ENCODE data around the gene SH3GLB2. TPM values are rescaled to one million over a fixed set of nuclear protein-coding genes. Genes with fewer than 3 reads are reported as not detected.

Gene SH3GLB2
- total RNA-seq, 4 donors from 2014 or later = 89.5 to 139 (median 93.7) TPM

DNA sequence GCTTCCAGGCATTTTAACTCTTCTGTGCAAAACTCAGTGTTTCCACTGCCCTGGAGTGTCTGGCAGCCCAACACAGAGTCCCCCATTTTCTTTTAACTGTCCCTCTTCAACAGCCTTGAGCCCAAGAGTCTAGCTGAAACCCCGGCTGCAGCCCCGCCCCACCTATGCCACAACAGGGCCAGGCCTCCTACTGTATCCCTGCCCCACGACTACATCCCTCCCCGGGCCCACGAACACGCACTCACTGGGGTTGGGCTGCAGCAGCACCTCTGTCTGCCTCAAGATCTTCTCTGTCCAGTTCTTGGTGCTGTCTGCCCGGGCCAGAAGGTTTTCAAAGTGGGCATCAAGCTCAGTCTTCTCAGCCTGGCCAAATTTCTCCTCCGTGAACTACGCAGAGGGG is 6.1 kb downstream of the SH3GLB2 start:
- Histone ChIP-seq H3K27ac (no peak overlapping the region), H3K9me3 (no peaks in the 10 kb centered on the region), H3K4me3 (replicated peaks in 1 of 3) (no peak overlapping the region), H3K27me3 (no peaks in the 10 kb centered on the region), H3K36me3 (no peaks in the 10 kb centered on the region), H3K4me1 (peaks cover 9 to 18% of the 10 kb centered on the region in 2 donors)
- WGBS, 2 donors = 81 to 85% methylated on average over 9 of the region's 9 CpGs
- DNase-seq = no peak
- intact Hi-C loops (cut with DNase I) = no loop called here
- TF ChIP-seq, protein P1, sequence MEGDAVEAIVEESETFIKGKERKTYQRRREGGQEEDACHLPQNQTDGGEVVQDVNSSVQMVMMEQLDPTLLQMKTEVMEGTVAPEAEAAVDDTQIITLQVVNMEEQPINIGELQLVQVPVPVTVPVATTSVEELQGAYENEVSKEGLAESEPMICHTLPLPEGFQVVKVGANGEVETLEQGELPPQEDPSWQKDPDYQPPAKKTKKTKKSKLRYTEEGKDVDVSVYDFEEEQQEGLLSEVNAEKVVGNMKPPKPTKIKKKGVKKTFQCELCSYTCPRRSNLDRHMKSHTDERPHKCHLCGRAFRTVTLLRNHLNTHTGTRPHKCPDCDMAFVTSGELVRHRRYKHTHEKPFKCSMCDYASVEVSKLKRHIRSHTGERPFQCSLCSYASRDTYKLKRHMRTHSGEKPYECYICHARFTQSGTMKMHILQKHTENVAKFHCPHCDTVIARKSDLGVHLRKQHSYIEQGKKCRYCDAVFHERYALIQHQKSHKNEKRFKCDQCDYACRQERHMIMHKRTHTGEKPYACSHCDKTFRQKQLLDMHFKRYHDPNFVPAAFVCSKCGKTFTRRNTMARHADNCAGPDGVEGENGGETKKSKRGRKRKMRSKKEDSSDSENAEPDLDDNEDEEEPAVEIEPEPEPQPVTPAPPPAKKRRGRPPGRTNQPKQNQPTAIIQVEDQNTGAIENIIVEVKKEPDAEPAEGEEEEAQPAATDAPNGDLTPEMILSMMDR (IDR thresholded peaks at IDR 0.05) = no peak
- no peak for TF ChIP-seq POLR2A (IDR thresholded peaks at IDR 0.05)

DNA sequence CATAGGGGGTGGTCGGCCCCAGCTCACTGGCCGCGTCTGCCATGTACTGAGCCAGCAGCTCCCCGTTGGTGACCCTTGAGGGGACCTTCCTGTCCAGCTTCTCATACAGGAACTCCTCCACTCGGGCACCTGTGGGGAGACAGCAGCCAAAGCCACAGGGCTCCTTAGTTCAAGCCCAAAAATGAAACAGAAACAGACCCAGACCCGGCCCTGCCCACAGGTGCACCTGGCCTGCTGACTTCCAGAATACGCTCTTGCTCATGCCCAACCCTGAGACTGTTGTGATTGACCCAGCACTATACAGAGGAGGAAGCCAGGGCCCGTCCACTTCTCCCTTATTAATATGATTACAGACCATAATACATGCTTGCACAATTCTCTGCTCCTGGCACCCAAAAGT is 7.0 kb downstream of the SH3GLB2 start:
- 72 to 75% methylated on average over 7 to 8 of the region's 8 CpGs for WGBS, 2 donors
- Histone ChIP-seq H3K4me1 (peaks cover 0 to 8% of the 10 kb centered on the region in 2 donors), H3K4me3 (replicated peaks in 1 of 3) (no peak overlapping the region), H3K27me3 (no peaks in the 10 kb centered on the region), H3K36me3 (no peaks in the 10 kb centered on the region), H3K9me3 (no peaks in the 10 kb centered on the region), H3K27ac (no peak overlapping the region)
- TF ChIP-seq POLR2A (IDR thresholded peaks at IDR 0.05) = no peak
- TF ChIP-seq, protein P1 (IDR thresholded peaks at IDR 0.05) = no peak
- peak in 1 of 2 donors; percentile 38 for DNase-seq
- intact Hi-C loops (cut with DNase I) = no loop called here

DNA sequence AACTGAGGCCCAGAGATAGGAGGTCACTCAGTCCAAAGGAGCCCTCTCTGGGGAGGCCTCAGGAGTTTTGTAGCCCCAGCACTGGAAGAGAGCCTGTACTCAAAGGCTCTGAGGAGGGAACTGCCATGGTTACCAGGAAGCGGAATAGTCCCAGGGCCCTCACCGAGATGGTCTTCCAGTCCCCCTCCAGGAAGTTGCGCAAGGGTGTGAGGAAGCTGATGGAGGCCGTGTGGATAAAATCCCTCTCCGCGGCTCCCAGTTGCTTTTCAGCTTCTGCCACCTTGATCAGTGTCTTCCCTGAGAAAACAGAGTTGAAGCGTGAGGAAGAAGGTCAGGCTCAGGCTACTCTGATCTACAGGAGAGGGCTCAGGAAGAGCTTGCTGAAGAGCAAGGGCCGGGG is 13.5 kb downstream of the SH3GLB2 start:
- Histone ChIP-seq H3K36me3 (peaks cover 15 to 26% of the 10 kb centered on the region in 2 donors), H3K4me1 (no peaks in the 10 kb centered on the region), H3K27me3 (no peaks in the 10 kb centered on the region), H3K4me3 (replicated peaks in 1 of 3) (no peak overlapping the region), H3K9me3 (no peaks in the 10 kb centered on the region), H3K27ac (no peak overlapping the region)
- TF ChIP-seq, protein P1 (IDR thresholded peaks at IDR 0.05) = no peak
- no peak for TF ChIP-seq POLR2A (IDR thresholded peaks at IDR 0.05)
- intact Hi-C loops (cut with DNase I) = no loop called here
- no peak for DNase-seq
- WGBS, 2 donors = 89 to 96% methylated on average over 8 of the region's 8 CpGs

DNA sequence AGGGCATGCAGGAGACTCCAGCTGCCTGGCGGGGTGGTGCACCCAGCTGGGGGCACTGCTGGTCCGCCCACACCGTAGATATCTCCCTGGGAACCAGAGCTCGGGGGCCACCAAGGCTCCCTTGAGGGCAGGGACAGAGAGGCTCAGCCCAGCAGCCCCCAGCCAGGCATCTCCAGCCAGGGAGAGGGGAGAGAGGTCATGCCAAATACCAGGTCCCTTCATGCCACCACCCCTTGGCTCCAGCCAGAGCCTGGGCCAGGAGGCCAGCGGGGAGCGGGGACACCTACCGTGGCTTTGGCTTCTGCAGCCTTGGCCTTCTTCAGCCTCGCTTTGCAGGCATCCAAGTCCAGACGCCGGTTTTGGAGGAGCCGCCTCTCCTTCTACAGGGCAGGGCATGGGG is 14.0 kb downstream of the SH3GLB2 start:
- WGBS, 2 donors = 89 to 100% methylated on average over 1 to 11 of the region's 11 CpGs
- intact Hi-C loops (cut with DNase I) = no loop called here
- DNase-seq = no peak
- Histone ChIP-seq H3K4me1 (no peaks in the 10 kb centered on the region), H3K27ac (no peak overlapping the region), H3K4me3 (replicated peaks in 1 of 3) (no peak overlapping the region), H3K27me3 (no peaks in the 10 kb centered on the region), H3K36me3 (peaks cover 15 to 26% of the 10 kb centered on the region in 2 donors), H3K9me3 (no peaks in the 10 kb centered on the region)
- TF ChIP-seq, protein P1 (IDR thresholded peaks at IDR 0.05) = no peak
- no peak for TF ChIP-seq POLR2A (IDR thresholded peaks at IDR 0.05)

DNA sequence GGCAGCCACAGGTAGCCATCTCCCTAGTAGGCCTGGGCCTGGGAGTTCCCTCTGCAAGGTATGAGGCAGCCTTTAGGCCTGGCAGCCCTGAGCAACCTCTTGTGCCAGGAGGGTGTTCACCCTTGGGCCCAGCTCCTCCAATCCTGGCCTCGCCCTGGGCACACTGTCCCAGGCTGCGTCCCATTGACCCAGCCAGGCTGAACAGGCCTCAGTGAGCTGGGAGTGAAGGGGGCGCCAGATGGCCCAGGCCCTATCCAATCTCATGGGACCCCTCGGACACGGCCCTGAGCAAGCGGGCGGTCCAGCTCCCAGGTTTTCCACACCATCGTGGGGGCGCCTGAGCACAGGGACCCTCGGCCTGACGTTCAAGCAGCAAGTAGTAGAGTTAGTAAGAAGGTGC is 14.5 kb downstream of the SH3GLB2 start:
- H3K27ac ChIP-seq = no peak overlapping the region
- no peaks in the 10 kb centered on the region for H3K27me3 ChIP-seq
- no peak overlapping the region for H3K4me3 ChIP-seq (replicated peaks in 1 of 3)
- H3K36me3 ChIP-seq = peaks cover 15 to 26% of the 10 kb centered on the region in 2 donors
- DNase-seq = no peak
- intact Hi-C loops (cut with DNase I) = no loop called here
- H3K4me1 ChIP-seq = no peaks in the 10 kb centered on the region
- WGBS, 2 donors = 92 to 100% methylated on average over 2 to 9 of the region's 11 CpGs
- no peaks in the 10 kb centered on the region for H3K9me3 ChIP-seq
- TF ChIP-seq POLR2A (IDR thresholded peaks at IDR 0.05) = no peak
- TF ChIP-seq, protein P1 (IDR thresholded peaks at IDR 0.05) = no peak
